ENCODE data around the gene ASB18.

Gene ASB18

DNA sequence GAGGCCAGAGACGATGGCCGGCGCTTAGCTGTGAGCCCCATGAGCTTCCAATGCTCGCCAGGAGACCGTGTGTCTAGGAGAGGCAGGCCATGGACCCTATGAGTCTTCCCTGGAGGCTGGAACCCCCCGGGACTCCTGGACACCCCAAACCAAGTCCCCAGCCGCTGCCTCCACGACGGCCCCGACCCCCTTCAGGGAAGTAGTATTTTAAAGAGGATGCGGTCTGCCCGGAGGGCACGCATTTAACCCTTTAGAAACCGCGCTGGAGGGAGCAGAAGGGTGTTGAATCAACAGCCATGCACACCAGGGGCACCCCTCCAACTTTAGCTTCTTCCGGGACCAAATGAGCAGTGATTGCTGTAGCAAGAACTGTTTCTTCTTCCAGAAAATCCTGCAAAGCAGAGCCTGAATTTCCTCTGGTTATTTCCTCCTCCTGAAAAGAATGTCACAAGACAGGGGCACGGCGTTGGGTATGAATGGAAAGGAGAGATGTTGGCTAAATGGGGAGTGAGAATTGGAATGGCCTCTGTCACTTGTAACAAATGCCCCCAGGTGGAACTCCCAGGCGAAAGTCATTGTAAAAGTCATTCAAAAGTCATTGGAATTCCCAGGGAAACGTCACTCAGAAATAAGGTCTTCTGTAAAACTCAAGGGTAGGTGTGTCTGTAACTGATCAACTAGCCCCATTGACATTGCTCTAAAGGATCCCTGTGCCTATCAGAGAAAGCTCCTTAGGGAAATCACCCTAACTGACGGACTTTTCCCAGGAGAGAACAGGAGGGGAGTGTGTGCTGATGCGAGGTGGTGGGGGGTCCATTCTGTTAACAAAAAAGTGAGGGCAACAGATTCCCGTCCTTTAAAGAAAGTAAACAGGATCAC is 90.2 kb downstream of the ASB18 start:
- no peak for DNase-seq (ENCODE audit: low read depth)
- no peak overlapping the region for H3K4me3 ChIP-seq (ENCODE audit: control insufficient read depth, low read depth, low read length)
- TF ChIP-seq, protein P1, sequence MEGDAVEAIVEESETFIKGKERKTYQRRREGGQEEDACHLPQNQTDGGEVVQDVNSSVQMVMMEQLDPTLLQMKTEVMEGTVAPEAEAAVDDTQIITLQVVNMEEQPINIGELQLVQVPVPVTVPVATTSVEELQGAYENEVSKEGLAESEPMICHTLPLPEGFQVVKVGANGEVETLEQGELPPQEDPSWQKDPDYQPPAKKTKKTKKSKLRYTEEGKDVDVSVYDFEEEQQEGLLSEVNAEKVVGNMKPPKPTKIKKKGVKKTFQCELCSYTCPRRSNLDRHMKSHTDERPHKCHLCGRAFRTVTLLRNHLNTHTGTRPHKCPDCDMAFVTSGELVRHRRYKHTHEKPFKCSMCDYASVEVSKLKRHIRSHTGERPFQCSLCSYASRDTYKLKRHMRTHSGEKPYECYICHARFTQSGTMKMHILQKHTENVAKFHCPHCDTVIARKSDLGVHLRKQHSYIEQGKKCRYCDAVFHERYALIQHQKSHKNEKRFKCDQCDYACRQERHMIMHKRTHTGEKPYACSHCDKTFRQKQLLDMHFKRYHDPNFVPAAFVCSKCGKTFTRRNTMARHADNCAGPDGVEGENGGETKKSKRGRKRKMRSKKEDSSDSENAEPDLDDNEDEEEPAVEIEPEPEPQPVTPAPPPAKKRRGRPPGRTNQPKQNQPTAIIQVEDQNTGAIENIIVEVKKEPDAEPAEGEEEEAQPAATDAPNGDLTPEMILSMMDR (conservative IDR thresholded peaks at IDR 0.05; ENCODE audit: control insufficient read depth, insufficient read depth, low read depth, low read length), result no peak

DNA sequence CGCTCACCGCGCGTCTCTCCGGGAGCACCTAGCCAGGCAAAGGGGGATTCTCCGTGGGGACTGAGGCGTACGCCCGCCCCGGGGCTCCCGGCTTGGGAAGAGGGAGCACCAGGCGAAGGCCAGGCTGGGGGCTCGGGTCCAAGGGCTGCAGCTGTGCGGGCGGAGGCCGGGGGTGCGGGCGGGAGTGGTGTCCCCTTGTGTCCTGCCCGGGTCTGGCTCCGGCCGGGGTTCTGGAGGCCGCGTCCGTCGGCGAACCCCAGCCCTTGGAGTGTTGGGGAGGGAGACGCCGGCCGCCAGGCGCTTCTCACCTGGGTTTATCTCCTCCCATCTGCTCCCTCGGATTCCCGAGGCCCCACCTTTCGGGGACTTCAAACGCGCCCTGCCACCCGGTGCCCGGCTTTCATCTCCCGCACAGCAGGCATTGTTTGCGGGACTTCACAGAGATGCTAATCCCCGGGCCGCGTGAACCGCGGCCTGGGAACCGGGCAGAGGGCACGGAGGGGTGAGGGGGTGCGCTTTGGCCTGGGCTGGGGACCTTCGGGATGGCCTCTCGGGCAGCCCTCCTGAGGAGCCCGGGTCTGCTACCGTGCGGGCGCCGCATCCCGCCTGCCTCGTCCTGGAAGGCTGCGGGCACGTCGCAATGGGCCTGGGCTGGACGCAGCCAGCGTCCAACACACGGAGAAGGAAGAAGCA is 91.0 kb downstream of the ASB18 start:
- H3K4me3 ChIP-seq (ENCODE audit: control insufficient read depth, low read depth, low read length), result no peak overlapping the region
- TF ChIP-seq, protein P1 (conservative IDR thresholded peaks at IDR 0.05; ENCODE audit: control insufficient read depth, insufficient read depth, low read depth, low read length), result no peak
- DNase-seq (ENCODE audit: low read depth), result no peak

DNA sequence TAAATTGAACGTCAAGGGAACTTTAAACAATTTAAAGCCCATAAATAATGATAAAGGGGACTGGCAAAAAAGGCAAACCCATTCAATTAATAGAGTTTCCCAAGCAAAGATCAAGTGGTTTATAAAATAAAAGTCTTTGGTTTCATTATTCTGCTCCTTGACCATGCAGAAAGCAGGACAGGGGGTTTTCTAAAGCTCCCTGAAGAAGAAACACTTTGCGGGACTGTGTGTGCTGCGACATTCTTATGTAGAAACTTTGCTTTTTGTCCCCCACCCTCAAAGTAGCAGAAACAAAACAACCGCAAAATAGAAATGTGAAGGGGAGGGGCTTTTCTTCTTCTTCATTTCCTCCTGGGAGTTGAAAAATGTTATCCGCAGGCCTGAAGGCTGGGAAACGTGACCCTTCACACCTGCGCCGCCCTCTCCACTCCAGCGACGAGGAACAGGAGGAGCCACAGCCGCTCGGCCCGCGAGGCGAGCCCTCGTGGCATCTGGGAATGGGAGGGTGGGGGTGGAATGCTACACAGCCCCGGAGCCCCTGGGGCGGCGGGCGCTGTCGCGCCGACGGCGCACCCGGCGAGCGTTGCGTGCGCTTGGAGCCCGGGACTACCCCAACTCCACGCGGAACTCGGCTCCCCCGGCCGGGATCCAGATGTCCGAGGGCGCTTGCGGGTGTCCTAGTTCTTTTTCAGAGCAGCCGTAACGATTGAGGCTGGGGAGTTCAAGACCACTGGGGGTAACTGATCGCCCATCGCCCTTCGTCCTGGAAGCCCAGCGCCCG is 91.8 kb downstream of the ASB18 start:
- DNase-seq (ENCODE audit: low read depth), result no peak
- no peak overlapping the region for H3K4me3 ChIP-seq (ENCODE audit: control insufficient read depth, low read depth, low read length)
- TF ChIP-seq, protein P1 (conservative IDR thresholded peaks at IDR 0.05; ENCODE audit: control insufficient read depth, insufficient read depth, low read depth, low read length), result no peak

DNA sequence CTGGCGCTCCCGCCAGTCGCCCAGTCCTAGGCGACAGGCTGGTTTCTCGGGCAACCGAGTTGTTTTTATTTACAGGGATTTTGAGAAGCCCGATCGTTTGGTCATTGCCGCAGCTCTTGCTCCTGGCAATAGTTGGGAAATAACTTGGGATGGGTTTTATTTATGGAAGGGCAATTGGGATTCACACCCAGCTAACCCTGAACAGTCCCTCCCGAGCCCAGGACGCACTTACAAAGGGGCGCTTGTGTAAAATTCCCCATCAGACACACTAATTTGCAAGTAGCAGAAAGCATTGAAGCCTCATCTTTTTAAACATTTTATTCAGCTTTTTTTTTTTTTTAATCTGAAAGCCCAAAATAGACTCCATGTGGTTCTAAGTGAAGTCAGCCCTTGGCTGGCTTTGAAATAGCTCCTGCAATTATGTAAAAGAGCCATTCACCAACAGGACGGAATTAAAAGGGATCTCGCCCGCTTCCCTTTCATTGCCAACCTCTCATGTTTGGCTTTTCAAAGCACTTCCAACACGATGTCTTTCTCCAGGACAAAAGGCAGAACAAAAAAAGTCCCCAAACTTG is 92.4 kb downstream of the ASB18 start:
- TF ChIP-seq, protein P1 (conservative IDR thresholded peaks at IDR 0.05; ENCODE audit: control insufficient read depth, insufficient read depth, low read depth, low read length), result no peak
- no peak overlapping the region for H3K4me3 ChIP-seq (ENCODE audit: control insufficient read depth, low read depth, low read length)
- no peak for DNase-seq (ENCODE audit: low read depth)

DNA sequence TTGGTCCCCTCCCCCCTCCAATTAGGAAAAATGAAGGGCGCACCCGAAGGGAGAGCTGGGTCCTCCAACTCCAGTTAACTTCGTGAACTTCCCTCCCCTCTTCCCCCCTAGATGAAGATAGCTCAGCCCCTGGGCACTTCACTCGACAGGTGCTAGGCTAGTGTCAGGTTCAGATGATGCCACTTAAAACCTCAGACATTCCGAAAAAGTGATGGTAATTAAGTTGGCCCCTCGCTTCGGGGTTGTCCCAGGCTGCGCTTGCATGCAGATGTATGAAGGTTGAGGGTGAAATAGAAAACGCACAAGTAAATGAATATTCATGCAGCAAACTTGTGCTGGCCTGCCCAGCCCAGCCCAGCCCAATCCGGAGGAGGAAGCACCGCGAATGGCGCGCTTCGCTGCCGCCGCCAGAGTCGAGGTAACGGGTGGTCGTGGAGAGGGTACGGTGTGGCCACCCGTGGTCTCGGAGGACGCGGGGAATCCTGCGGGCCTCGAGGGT is 93.0 kb downstream of the ASB18 start:
- no peak overlapping the region for H3K4me3 ChIP-seq (ENCODE audit: control insufficient read depth, low read depth, low read length)
- TF ChIP-seq, protein P1 (conservative IDR thresholded peaks at IDR 0.05; ENCODE audit: control insufficient read depth, insufficient read depth, low read depth, low read length), result no peak
- DNase-seq (ENCODE audit: low read depth), result no peak

DNA sequence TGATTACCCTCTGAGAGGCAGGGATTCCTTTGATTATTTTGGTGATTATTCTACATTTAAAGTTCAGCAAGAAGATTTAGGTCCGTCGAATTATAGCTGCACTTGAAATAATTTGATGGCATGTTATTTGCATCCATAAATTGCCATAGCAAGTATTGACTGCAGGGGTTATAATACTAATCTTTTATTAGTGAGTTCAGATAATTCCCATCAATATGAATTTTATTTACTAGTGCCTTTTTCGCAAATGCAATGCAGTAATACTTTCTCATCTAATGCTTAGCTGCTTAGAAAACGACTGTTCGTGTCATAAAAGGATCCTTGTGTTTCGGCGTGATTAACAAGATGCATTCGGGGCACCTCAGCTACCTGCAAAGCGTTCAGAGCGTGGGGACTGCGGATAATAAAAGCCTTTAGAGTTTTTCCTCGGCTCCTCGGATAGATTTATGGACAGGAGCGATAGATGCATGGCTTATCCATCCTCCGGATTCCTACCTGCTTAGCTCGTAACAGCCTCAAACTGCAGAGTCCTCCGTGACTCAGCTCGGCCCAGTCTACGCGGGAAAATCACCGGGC is 93.5 kb downstream of the ASB18 start:
- no peak overlapping the region for H3K4me3 ChIP-seq (ENCODE audit: control insufficient read depth, low read depth, low read length)
- DNase-seq (ENCODE audit: low read depth), result no peak
- TF ChIP-seq, protein P1 (conservative IDR thresholded peaks at IDR 0.05; ENCODE audit: control insufficient read depth, insufficient read depth, low read depth, low read length), result no peak

Measured in fibroblast of mammary gland (primary cell).